SU-DHL-6 (cell line): ENCODE data around the gene ZFYVE19.

ENCODE experiments used
- H2AFZ ChIP-seq: fragments of 200-600 bp; sonication (generic); 2 replicates; pipeline ENCODE4 v1.6.1; 2014; ENCODE audit warnings: low read depth, mild to moderate bottlenecking, moderate library complexity, mixed read lengths, antibody characterized with exemption, low read length; ENCODE audit not compliant: severe bottlenecking
- H3F3A ChIP-seq: fragments of 200-600 bp; shearing (Covaris generic); 2 replicates; pipeline ENCODE4 v1.6.0; 2016; ENCODE audit warnings: antibody characterized with exemption, mild to moderate bottlenecking; ENCODE audit not compliant: insufficient read depth
- H3K27ac ChIP-seq: fragments of 200-600 bp; sonication (generic); 2 replicates; pipeline ENCODE4 v1.5.1; 2016; ENCODE audit warnings: low read depth, mild to moderate bottlenecking, low read length, moderate library complexity, mixed read lengths
- H3K27me3 ChIP-seq: fragments of 200-600 bp; sonication (generic), shearing (Covaris generic); 2 replicates; pipeline ENCODE4 v1.6.0; 2014; ENCODE audit warnings: mild to moderate bottlenecking, low read length
- H3K36me3 ChIP-seq: fragments of 200-600 bp; sonication (generic); 2 replicates; pipeline ENCODE4 v1.6.1; 2014; ENCODE audit warnings: mild to moderate bottlenecking, low read length, mixed read lengths
- H3K4me2 ChIP-seq: fragments of 300-600, 200-600 bp; shearing (Covaris generic), sonication (generic); 2 replicates; pipeline ENCODE4 v1.6.0; 2014; ENCODE audit warnings: low read length, low read depth, mild to moderate bottlenecking; ENCODE audit not compliant: poor library complexity, severe bottlenecking
- H3K4me3 ChIP-seq: fragments of 200-600 bp; sonication (generic); 2 replicates; pipeline ENCODE4 v1.5.1; 2014; ENCODE audit warnings: antibody characterized with exemption, low read length, mild to moderate bottlenecking, mixed read lengths; ENCODE audit not compliant: insufficient read depth, poor library complexity, severe bottlenecking
- H3K79me2 ChIP-seq: fragments of 200-600 bp; sonication (generic); 2 replicates; pipeline ENCODE4 v1.6.1; 2014; ENCODE audit warnings: mild to moderate bottlenecking, low read length, moderate library complexity; ENCODE audit not compliant: insufficient read depth
- H3K9ac ChIP-seq: fragments of 200-600 bp; sonication (generic); 2 replicates; pipeline ENCODE4 v1.7.0; 2014; ENCODE audit warnings: mild to moderate bottlenecking, low read length
- H3K9me2 ChIP-seq: fragments of 200-600 bp; sonication (generic); replicated peaks from 2 replicates; pipeline ENCODE4 v1.6.1; 2014; ENCODE audit warnings: low read length; ENCODE audit not compliant: insufficient read depth
- H3K9me3 ChIP-seq: fragments of 200-600 bp; sonication (generic); 2 replicates; pipeline ENCODE4 v1.6.1; 2014; ENCODE audit warnings: low read length, mixed read lengths; ENCODE audit not compliant: insufficient read depth
- H4K20me1 ChIP-seq: fragments of 200-600 bp; sonication (generic); 2 replicates; pipeline ENCODE4 v1.6.1; 2014; ENCODE audit warnings: low read depth, mild to moderate bottlenecking, antibody characterized with exemption, low read length, moderate library complexity, mixed read lengths
- CTCF ChIP-seq: fragments of 200-600 bp; sonication (generic); IDR thresholded peaks from one replicate; pipeline ENCODE4 v1.5.1; 2017; ENCODE audit warnings: antibody characterized with exemption, mild to moderate bottlenecking, low read length, moderate library complexity; ENCODE audit not compliant: insufficient read depth, poor library complexity, severe bottlenecking
- EZH2phosphoT487 ChIP-seq: fragments of 200-600 bp; sonication (generic), shearing (Covaris generic); conservative IDR thresholded peaks from 2 replicates; pipeline ENCODE4 v1.6.1; 2018; ENCODE audit warnings: mild to moderate bottlenecking, antibody characterized with exemption, low read length, moderate library complexity, mixed read lengths

ZFYVE19 gene

DNA sequence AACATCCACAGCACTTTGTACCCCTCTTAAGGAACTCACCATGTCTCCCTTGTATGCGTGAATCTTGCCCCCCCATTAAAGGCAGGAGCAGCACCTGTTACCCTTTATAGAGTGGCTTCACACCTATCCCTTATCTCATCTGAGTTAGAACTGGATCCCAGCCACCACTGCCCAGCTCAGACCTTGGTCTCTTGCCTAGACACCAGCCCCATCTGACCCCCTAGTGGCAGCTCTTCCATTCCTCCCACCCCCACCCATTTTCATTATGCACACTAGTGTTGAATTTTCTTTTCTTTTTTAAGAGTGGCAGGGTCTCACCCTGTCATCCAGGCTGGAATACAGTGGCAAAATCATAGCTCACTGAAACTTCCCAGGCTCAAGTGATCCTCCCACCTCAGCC lies 3.2 kb upstream of the ZFYVE19 start:
- Histone ChIP-seq H3K27ac (no peak overlapping the region), H3K4me2 (no peak overlapping the region), H3F3A (no peaks in the 10 kb centered on the region), H3K79me2 (peaks cover 63% of the 10 kb centered on the region), H3K27me3 (no peaks in the 10 kb centered on the region), H3K9me3 (no peaks in the 10 kb centered on the region), H3K4me3 (no peak overlapping the region), H3K36me3 (no peaks in the 10 kb centered on the region), H2AFZ (no peak overlapping the region), H3K9ac (no peak overlapping the region), H3K9me2 (no peaks in the 10 kb centered on the region), H4K20me1 (no peaks in the 10 kb centered on the region)
- TF ChIP-seq EZH2phosphoT487, result no peak
- TF ChIP-seq CTCF, result no peak

DNA sequence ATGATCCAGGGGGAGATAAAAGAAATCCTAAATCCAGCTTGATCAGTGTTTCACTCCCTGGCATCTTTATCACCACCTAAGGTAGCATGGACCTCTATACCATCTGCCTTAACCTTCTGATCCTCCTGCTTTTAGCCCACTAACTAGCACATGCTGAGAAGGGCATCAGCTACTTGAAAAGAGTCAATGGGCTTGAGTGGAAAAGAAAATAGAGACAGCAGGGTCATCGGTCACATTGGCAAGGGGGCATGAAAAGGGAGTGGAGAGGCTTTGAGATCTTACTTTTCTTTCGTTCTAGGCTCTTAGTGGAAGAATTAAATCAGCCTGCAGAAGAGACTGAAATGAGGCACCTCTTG lies 239 bp upstream of the ZFYVE19 start:
- H3K4me2 ChIP-seq, result peak overlapping the region; percentile 96
- no peaks in the 10 kb centered on the region for H3K27me3 ChIP-seq
- H4K20me1 ChIP-seq, result no peaks in the 10 kb centered on the region
- peak overlapping the region; percentile 98 for H3K9ac ChIP-seq
- H3F3A ChIP-seq, result no peaks in the 10 kb centered on the region
- no peaks in the 10 kb centered on the region for H3K9me2 ChIP-seq
- no peak for TF ChIP-seq CTCF
- TF ChIP-seq EZH2phosphoT487, result no peak
- peak overlapping the region; percentile 99 for H2AFZ ChIP-seq
- H3K36me3 ChIP-seq, result no peaks in the 10 kb centered on the region
- peak overlapping the region; percentile 95 for H3K4me3 ChIP-seq
- no peaks in the 10 kb centered on the region for H3K9me3 ChIP-seq
- H3K79me2 ChIP-seq, result peaks cover 45% of the 10 kb centered on the region
- peak overlapping the region; percentile 90 for H3K27ac ChIP-seq

DNA sequence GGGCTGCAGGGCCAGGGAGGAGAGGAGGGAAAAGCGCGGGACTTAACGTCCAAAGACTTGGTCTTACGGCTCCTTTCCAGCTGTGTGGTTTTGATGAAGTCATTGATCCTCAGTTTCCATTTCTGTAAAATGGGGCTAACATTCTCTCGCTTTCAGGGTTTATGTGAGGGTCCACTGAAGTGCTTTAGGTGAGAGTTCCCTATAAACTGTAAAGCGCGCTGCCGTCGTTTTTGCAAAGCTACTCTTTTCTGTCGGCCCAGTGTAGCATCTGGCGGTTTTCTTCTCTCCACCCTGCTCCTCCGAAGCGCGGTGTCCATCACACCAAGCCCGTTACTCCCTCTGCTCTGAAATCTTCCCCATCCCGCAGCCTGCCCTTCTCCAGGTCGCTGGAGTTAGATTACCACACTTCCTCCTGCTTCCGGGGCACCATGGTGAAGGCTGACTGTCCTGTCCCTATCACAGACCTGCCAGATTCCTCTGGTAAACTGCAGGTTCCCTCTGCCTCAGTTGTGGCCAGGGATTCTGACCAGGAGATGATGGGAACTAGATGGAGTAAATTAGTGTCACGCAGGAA lies 1.1 kb downstream of the ZFYVE19 start:
- no peak overlapping the region for H3K27ac ChIP-seq

DNA sequence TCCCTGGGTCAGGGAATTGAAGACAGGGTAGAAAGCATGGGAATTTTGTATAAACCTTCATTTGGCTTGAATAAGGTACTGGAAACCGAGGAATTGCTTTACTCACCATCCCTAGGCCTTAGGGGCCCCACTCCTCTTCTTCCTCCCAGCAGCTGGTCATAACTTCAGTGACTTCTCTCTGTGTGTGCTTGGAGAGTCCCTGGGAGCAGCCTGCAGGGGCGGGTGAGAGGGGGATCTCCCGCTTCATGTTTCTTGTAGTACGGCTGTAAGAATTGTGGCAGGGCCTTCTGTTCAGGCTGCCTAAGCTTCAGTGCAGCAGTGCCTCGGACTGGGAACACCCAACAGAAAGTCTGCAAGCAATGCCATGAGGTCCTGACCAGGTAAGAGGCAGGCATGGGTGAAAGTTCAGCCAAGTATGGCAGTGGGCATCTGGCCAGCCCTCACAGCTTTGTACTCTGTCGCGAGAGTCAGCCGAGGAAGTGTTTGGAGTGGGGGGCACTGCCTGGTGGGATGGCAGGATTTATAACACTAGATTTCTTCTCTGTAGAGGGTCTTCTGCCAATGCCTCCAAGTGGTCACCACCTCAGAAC lies 2.1 kb downstream of the ZFYVE19 start:
- Histone ChIP-seq H3K9ac (0 out of 2 replicates have a peak overlapping the region, but pooled peaks have one; percentile 98), H3K79me2 (peaks cover 25% of the 10 kb centered on the region), H3K4me3 (no peak overlapping the region), H3K36me3 (no peaks in the 10 kb centered on the region), H4K20me1 (no peaks in the 10 kb centered on the region), H3F3A (no peaks in the 10 kb centered on the region), H3K27ac (no peak overlapping the region), H3K9me3 (no peaks in the 10 kb centered on the region), H3K27me3 (no peaks in the 10 kb centered on the region), H3K4me2 (peak overlapping the region; percentile 80), H2AFZ (no peak overlapping the region), H3K9me2 (no peaks in the 10 kb centered on the region)
- no peak for TF ChIP-seq CTCF
- no peak for TF ChIP-seq EZH2phosphoT487

More for the DNA sequence above, 1.1 kb downstream of the ZFYVE19 start:
- no peak for TF ChIP-seq EZH2phosphoT487
- Histone ChIP-seq H2AFZ (peak overlapping the region; percentile 59), H3K9ac (peak overlapping the region; percentile 98), H3F3A (no peaks in the 10 kb centered on the region), H3K9me2 (no peaks in the 10 kb centered on the region), H3K27me3 (no peaks in the 10 kb centered on the region), H3K9me3 (no peaks in the 10 kb centered on the region), H4K20me1 (no peaks in the 10 kb centered on the region), H3K79me2 (peaks cover 35% of the 10 kb centered on the region), H3K4me2 (peak overlapping the region; percentile 80), H3K36me3 (no peaks in the 10 kb centered on the region), H3K4me3 (peak overlapping the region; percentile 95)
